A549 (cell line): ENCODE data around the gene F12.

Source experiments
- CHD2 ChIP-seq: fragments of 150-350 bp; IDR thresholded peaks from 2 replicates; pipeline ENCODE4 v1.6.1; 2014; ENCODE audit warnings: low read length; ENCODE audit not compliant: partially characterized antibody
- CTCF ChIP-seq: fragments of >200 bp; sonication (Bioruptor Twin); formaldehyde crosslinking; IDR thresholded peaks from 3 replicates; pipeline ENCODE4 v1.5.1; 2016
- POLR2A ChIP-seq: IDR thresholded peaks from 2 replicates; pipeline ENCODE4 v1.6.1; 2012; ENCODE audit warnings: mild to moderate bottlenecking, low read length
- RAD21 ChIP-seq, 2 experiments: fragments of >200 bp in 1 of 2; sonication (Bioruptor Twin) in 1 of 2; formaldehyde crosslinking in 1 of 2; IDR thresholded peaks in 1 of 2; conservative IDR thresholded peaks in 1 of 2; 2 replicates in 1 of 2; 3 replicates in 1 of 2; pipeline ENCODE4 v1.6.1; 2012 to 2018; ENCODE audit warnings: inconsistent platforms in 1 of 2
- ZNF302 ChIP-seq: fragments of 250-450 bp; sonication (Bioruptor Pico); IDR thresholded peaks from 2 replicates; pipeline ENCODE4 v1.9.0; 2021; ENCODE audit warnings: inconsistent platforms, mild to moderate bottlenecking, moderate library complexity
- ZSCAN20 ChIP-seq: fragments of 250-450 bp; sonication (Bioruptor Pico); IDR thresholded peaks from 2 replicates; pipeline ENCODE4 v1.8.0; 2022; ENCODE audit warnings: mild to moderate bottlenecking, moderate library complexity

GRCh38 chr5:177452688-177453638 lies 43.6 kb upstream of the F12 start:
- no peak for TF ChIP-seq ZNF302 (CRISPR knock-in tag)
- TF ChIP-seq ZSCAN20, result no peak
- no peak for TF ChIP-seq CTCF
- TF ChIP-seq CHD2, result no peak
- TF ChIP-seq POLR2A, result no peak
- no peak for TF ChIP-seq RAD21 (conservative IDR thresholded peaks at IDR 0.05 in 1 of 2, IDR thresholded peaks at IDR 0.05 in 1 of 2)
